Fibroblast of lung (primary cell): Measurements from ENCODE around the gene RGS8. TPM values are rescaled to one million over a fixed set of nuclear protein-coding genes. Genes with fewer than 3 reads are reported as not detected.

ENCODE experiments used
- DNase-seq, 2 donors: peaks; one replicate each; pipeline versions ENCODE4 v3.0.0 to v3.0.0-alpha.2; 2010; ENCODE audit warnings: low read depth in 2 of 2
- H2AFZ ChIP-seq: 2 replicates; pipeline ENCODE4 v1.5.1; 2012; ENCODE audit warnings: low read length, control low read depth, inconsistent platforms
- H3K27ac ChIP-seq: 2 replicates; pipeline ENCODE4 v1.5.1; 2011; ENCODE audit warnings: low read length, control low read depth; ENCODE audit not compliant: insufficient read depth
- H3K27me3 ChIP-seq: 2 replicates; pipeline ENCODE4 v1.5.1; 2011; ENCODE audit warnings: mild to moderate bottlenecking, low read length; ENCODE audit not compliant: control insufficient read depth, insufficient read depth
- H3K36me3 ChIP-seq: 2 replicates; pipeline ENCODE4 v1.5.1; 2011; ENCODE audit warnings: low read length; ENCODE audit not compliant: control insufficient read depth, insufficient read depth
- H3K4me1 ChIP-seq: 2 replicates; pipeline ENCODE4 v1.5.1; 2011; ENCODE audit warnings: low read length; ENCODE audit not compliant: control insufficient read depth, insufficient read depth; ENCODE audit errors: extremely low read depth
- H3K4me2 ChIP-seq: 2 replicates; pipeline ENCODE4 v1.5.1; 2011; ENCODE audit warnings: low read length, control low read depth; ENCODE audit not compliant: insufficient read depth; ENCODE audit errors: extremely low read depth
- H3K4me3 ChIP-seq, 4 experiments: fragments of 200-600 bp in 1 of 4; sonication (generic) in 1 of 4; replicated peaks in 1 of 4; 2 replicates each; pipeline ENCODE4 v1.5.1; 2011 to 2016; ENCODE audit warnings: low read length in 4 of 4, low read depth in 3 of 4, mild to moderate bottlenecking in 3 of 4, control low read depth in 2 of 4, inconsistent platforms in 1 of 4, mixed read lengths in 1 of 4; ENCODE audit not compliant: insufficient read depth in 1 of 4; ENCODE audit errors: control extremely low read depth in 1 of 4
- H3K79me2 ChIP-seq: 2 replicates; pipeline ENCODE4 v1.5.1; 2012; ENCODE audit warnings: mild to moderate bottlenecking, low read length, inconsistent platforms; ENCODE audit not compliant: control insufficient read depth, insufficient read depth
- H3K9ac ChIP-seq: 2 replicates; pipeline ENCODE4 v1.5.1; 2011; ENCODE audit warnings: mild to moderate bottlenecking, low read length, control low read depth; ENCODE audit not compliant: insufficient read depth
- H3K9me3 ChIP-seq: 2 replicates; pipeline ENCODE4 v1.5.1; 2012; ENCODE audit warnings: low read depth, low read length; ENCODE audit not compliant: control insufficient read depth, insufficient read depth
- H4K20me1 ChIP-seq: 2 replicates; pipeline ENCODE4 v1.5.1; 2011; ENCODE audit warnings: low read length; ENCODE audit not compliant: control insufficient read depth, insufficient read depth; ENCODE audit errors: extremely low read depth
- CTCF ChIP-seq, 2 donors: IDR thresholded peaks in 1 of 2; conservative IDR thresholded peaks in 1 of 2; 1 replicate in 1 of 2; 2 replicates in 1 of 2; pipeline ENCODE4 v1.5.1; 2011 to 2012; ENCODE audit warnings: low read length in 2 of 2, control low read depth in 1 of 2, inconsistent platforms in 1 of 2, low read depth in 1 of 2, mild to moderate bottlenecking in 1 of 2
- EZH2 ChIP-seq: IDR thresholded peaks from 2 replicates; pipeline ENCODE4 v1.5.1; 2012; ENCODE audit warnings: low read length, control low read depth, mild to moderate bottlenecking; ENCODE audit errors: missing control alignments
- polyA plus RNA-seq, 2 donors: library from polyadenylated mRNA; depleted of rRNA in 1 of 2; stranded (reverse) in 1 of 2; unstranded in 1 of 2; fragments of >200 nt; gene quantifications; 2 replicates each; pipeline ENCODE4 v1.2.1, GENCODE V29; 2011 to 2012; ENCODE audit warnings: missing spikeins in 1 of 2
- total RNA-seq: library from RNA; depleted of rRNA; stranded (reverse); fragments of >200 nt; gene quantifications from 2 replicates; pipeline ENCODE4 v1.2.1, GENCODE V29; 2014

The RGS8 gene
- total and polyA plus RNA-seq, 2 donors (not counting 1 experiment from before 2014, with no cell fraction given) = not detected

- no peaks in the 10 kb centered on the region for H4K20me1 ChIP-seq
- no peaks in the 10 kb centered on the region for H3K4me1 ChIP-seq
- H3K36me3 ChIP-seq = no peaks in the 10 kb centered on the region
- TF ChIP-seq CTCF (conservative IDR thresholded peaks at IDR 0.05 in 1 of 2, IDR thresholded peaks at IDR 0.05 in 1 of 2; ENCODE audit: low read depth in 1 of 2, low read length in 2 of 2) = no peak
- no peak overlapping the region for H3K4me2 ChIP-seq
- no peak overlapping the region for H3K9ac ChIP-seq
- no peak overlapping the region for H3K4me3 ChIP-seq
- H3K27ac ChIP-seq = no peak overlapping the region
- no peak overlapping the region for H2AFZ ChIP-seq
- no peaks in the 10 kb centered on the region for H3K9me3 ChIP-seq
- no peaks in the 10 kb centered on the region for H3K79me2 ChIP-seq
- peak in 1 of 2 donors; percentile 2 for DNase-seq
- peaks cover 5% of the 10 kb centered on the region for H3K27me3 ChIP-seq
Observed at GRCh38 chr1:182676274-182676673, 8.1 kb downstream of the RGS8 start.

- peak in 1 of 2 donors; percentile 40 for DNase-seq
- Histone ChIP-seq H4K20me1 (no peaks in the 10 kb centered on the region), H3K4me3 (no peak overlapping the region), H3K9me3 (no peaks in the 10 kb centered on the region), H3K4me2 (no peak overlapping the region), H3K36me3 (no peaks in the 10 kb centered on the region), H3K4me1 (no peaks in the 10 kb centered on the region), H3K9ac (no peak overlapping the region), H3K27me3 (peaks cover 9% of the 10 kb centered on the region), H3K79me2 (no peaks in the 10 kb centered on the region), H3K27ac (no peak overlapping the region), H2AFZ (no peak overlapping the region)
- TF ChIP-seq CTCF (conservative IDR thresholded peaks at IDR 0.05 in 1 of 2, IDR thresholded peaks at IDR 0.05 in 1 of 2; ENCODE audit: low read depth in 1 of 2, low read length in 2 of 2) (no peak), EZH2 (no peak)
Observed at GRCh38 chr1:182674346-182675246, 9.8 kb downstream of the RGS8 start.

GRCh38 chr1:182672487-182672836 is 11.9 kb downstream of the RGS8 start:
- no peak overlapping the region for H2AFZ ChIP-seq
- H3K36me3 ChIP-seq = no peaks in the 10 kb centered on the region
- no peaks in the 10 kb centered on the region for H4K20me1 ChIP-seq
- no peak for TF ChIP-seq CTCF (conservative IDR thresholded peaks at IDR 0.05 in 1 of 2, IDR thresholded peaks at IDR 0.05 in 1 of 2; ENCODE audit: low read depth in 1 of 2, low read length in 2 of 2)
- no peak for TF ChIP-seq EZH2
- H3K4me3 ChIP-seq = no peak overlapping the region
- DNase-seq = no peak
- H3K27me3 ChIP-seq = peaks cover 9% of the 10 kb centered on the region
- H3K9me3 ChIP-seq = no peaks in the 10 kb centered on the region
- no peaks in the 10 kb centered on the region for H3K4me1 ChIP-seq
- H3K79me2 ChIP-seq = no peaks in the 10 kb centered on the region
- no peak overlapping the region for H3K9ac ChIP-seq
- no peak overlapping the region for H3K27ac ChIP-seq
- no peak overlapping the region for H3K4me2 ChIP-seq
